C4-2B (cell line): ENCODE measurements around the gene TCF12.

Experiments
- CTCF ChIP-seq: fragments of 450-650 bp; conservative IDR thresholded peaks from 2 replicates; pipeline ENCODE4 v1.5.1; 2017; ENCODE audit warnings: mild to moderate bottlenecking
- ZFX ChIP-seq: fragments of 450-650 bp; IDR thresholded peaks from 2 replicates; pipeline ENCODE4 v1.6.1; 2017

DNA sequence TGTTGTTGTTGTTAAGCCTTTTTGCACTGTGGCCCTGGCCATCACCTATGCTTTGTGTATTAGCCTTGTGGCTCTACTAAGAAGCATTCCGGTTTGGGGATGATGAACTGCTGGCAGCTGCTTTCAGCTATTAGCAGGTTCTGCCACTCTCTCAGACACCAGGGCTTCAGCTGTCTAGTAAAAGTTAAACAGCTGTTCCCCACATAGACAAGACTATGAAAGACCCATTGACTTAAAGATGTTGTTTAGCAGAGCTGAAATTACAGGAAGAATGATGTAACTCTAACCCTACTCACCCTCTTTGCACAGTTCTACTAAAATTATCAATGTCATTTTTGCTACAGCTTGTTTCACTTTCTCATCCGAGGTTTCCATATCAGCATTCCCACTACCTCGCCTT, 326.7 kb downstream of the TCF12 start:
- TF ChIP-seq CTCF = no peak
- TF ChIP-seq ZFX = no peak
